ENCODE results near the gene TEFM. TPM values are rescaled to one million over a fixed set of nuclear protein-coding genes. Genes with fewer than 3 reads are reported as not detected.

Gene TEFM
- total RNA-seq, 1 experiment from 2014 or later: 23.9 TPM

Other genes starting within 250 kb of the TEFM start
- gene CRLF3, start 81.5 kb downstream of the TEFM start, total RNA-seq (2014; rRNA removed; shearing (Covaris generic); ENCODE audit: low replicate concordance): 21.0 and 22.9 TPM in 2 replicates
- 4.1 and 7.7 TPM in 2 replicates for gene ATAD5, start 74.3 kb downstream of the TEFM start, total RNA-seq (2014; rRNA removed; shearing (Covaris generic); ENCODE audit: low replicate concordance)
- gene ADAP2, start 15.7 kb upstream of the TEFM start, total RNA-seq (2014; rRNA removed; shearing (Covaris generic); ENCODE audit: low replicate concordance): 15.5 and 21.6 TPM in 2 replicates
- gene RNF135, start 64.8 kb upstream of the TEFM start, total RNA-seq (2014; rRNA removed; shearing (Covaris generic); ENCODE audit: low replicate concordance): 37.1 and 43.0 TPM in 2 replicates
- gene NF1, start 188.7 kb upstream of the TEFM start, total RNA-seq (2014; rRNA removed; shearing (Covaris generic); ENCODE audit: low replicate concordance): 12.0 and 15.5 TPM in 2 replicates